Measurements from ENCODE around the gene ZNF77.

GRCh38 chr19:2900296-2901252, 44.2 kb downstream of the ZNF77 start, which contains the start of gene ZNF57:
- TF ChIP-seq, protein P1, sequence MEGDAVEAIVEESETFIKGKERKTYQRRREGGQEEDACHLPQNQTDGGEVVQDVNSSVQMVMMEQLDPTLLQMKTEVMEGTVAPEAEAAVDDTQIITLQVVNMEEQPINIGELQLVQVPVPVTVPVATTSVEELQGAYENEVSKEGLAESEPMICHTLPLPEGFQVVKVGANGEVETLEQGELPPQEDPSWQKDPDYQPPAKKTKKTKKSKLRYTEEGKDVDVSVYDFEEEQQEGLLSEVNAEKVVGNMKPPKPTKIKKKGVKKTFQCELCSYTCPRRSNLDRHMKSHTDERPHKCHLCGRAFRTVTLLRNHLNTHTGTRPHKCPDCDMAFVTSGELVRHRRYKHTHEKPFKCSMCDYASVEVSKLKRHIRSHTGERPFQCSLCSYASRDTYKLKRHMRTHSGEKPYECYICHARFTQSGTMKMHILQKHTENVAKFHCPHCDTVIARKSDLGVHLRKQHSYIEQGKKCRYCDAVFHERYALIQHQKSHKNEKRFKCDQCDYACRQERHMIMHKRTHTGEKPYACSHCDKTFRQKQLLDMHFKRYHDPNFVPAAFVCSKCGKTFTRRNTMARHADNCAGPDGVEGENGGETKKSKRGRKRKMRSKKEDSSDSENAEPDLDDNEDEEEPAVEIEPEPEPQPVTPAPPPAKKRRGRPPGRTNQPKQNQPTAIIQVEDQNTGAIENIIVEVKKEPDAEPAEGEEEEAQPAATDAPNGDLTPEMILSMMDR (IDR thresholded peaks at IDR 0.05): no peak
- TF ChIP-seq EZH2 (IDR thresholded peaks at IDR 0.05; ENCODE audit: borderline replicate concordance, insufficient read depth, low read depth, low read length, poor library complexity, severe bottlenecking): no peak

Measured in B cell (primary cell).